Limb (tissue), 2 donors: ENCODE data around the gene CD72.
A peak's percentile ranks its signal among the peaks of the same experiment; 100 is the strongest.

Experiments used
- DNase-seq, 2 donors: peaks; one replicate each; pipeline ENCODE4 v3.0.0-alpha.2; 2016; ENCODE audit errors: extremely low spot score in 2 of 2

Gene CD72, protein sequence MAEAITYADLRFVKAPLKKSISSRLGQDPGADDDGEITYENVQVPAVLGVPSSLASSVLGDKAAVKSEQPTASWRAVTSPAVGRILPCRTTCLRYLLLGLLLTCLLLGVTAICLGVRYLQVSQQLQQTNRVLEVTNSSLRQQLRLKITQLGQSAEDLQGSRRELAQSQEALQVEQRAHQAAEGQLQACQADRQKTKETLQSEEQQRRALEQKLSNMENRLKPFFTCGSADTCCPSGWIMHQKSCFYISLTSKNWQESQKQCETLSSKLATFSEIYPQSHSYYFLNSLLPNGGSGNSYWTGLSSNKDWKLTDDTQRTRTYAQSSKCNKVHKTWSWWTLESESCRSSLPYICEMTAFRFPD

DNA sequence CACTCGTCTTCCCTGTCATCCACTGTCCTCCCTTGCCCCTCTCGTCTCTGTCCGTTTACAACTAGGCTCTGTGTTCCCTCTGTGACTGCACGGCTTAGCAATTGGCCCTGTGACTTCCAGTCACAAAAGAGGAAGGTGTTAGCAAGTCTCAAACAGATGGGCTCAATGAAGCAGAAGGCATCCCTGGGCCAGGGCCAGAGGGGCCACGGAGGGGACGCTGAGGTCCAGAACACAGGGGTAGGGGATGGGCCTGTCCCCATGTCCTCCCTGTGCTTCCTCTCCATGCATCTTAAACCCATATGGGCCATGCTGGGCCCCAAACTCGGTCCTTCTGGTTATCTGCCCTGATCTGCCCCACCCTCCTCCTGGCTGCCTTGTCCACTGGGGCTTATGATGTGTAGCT lies at the start of gene CD72:
TSS of gene CD72 (minus strand) at position 89 of the 403 bp plus-strand sequence. CDS start 110 bp downstream, outside the sequence.
- DNase-seq = no peak

DNA sequence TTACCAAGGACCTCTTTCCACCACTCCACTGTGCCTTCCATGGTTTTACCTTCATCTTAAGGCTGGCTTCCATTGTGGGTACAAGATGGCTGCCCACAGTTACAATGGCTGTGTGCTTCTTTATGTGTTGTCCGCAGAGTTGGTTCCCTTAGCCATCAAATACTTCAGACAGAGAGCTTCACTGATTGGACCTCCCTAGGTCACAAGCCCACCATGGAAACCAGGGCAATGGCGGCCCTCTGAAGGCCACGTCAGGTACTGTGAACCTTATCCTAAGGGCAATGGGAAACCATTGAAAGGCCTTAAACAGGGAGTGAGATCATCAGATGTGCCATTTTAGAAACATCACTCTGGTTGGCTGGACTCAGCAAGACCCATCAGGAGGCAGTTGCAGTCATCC lies 49.7 kb upstream of the CD72 start:
- DNase-seq = no peak

GRCh38 chr9:35666549-35666948 lies 48.3 kb upstream of the CD72 start:
- DNase-seq = no peak

DNA sequence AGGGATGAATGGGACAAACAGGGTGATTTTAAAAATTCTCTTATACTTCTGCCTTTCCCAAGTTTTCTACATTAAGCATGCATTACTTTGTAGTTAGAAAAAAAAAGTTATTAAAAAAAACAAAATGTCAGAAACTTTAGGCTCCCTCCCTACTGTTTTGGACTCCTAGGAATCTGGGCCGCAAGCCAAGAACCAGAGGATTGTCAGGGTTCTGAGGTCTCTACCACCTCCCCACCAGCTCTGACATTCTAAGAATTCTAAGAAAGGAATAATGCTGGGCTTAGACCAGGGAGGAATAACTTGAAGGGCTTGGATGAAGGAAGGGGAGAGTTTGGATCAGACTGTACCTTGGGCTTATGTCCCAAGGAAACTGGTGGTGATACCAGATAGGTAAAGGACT lies 47.8 kb upstream of the CD72 start:
- DNase-seq = no peak

DNA sequence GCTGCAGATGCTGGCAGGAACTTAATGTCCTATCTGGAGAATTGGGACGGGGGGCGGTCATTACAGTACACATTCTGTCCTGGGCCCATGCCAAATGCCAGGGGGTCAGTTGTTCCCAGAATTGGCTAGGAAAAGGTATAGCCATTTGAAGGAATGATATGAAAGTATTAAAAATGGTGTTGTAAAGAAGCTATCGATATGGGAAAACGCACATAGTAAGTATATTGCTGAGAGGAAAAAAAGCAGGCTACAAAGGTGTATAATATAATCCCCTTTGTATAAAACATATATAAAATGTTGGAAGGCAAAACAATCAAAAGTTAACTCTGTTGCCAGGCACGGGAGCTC lies 47.2 kb upstream of the CD72 start:
- no peak for DNase-seq

DNA sequence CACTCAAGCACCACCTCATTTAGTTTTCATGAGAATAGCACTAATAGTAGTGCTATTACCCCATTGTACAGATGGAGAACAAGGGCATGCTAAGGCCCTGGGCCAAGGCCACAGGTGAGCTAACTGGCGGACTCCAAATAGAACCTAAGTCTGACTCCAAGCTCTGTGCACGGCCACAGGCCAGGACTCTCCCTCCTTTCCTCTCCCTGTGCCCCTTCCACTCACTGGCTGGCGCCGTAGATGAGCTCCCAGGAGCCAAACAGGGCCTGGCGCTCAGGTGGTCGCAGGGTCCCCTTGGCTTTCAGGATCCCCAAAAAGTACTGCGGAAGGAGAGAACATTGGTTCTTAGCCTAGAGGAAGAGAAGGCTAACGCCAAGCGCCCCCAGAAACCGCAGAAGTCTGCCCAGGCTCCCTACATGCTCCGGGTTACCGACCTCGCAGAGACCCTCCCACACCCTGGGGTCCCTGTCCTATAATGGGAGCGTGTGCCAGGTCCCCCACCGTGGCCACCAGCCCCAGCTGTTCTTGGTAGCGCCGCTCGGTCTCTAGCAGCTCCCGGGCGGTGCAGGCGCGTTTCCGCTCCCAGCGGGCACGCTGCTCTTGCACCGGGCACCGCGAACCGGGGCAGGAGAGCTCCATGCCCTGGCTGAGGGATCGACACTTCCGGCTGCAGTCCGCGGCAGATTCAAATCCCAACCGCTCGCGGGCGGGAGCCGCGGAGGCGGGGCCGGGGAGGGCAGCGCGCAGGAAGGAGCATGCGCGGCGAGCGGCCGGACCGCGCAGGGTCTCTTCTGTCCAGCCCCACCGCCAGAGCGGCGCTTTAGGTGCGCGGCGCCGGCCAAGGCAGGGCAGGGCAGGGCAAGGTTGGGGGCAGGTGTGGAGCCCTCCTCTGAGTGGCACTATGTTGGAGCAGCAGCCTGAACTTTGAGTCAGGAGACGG lies 46.6 kb upstream of the CD72 start, which contains the start of gene ARHGEF39:
TSS of gene ARHGEF39 (minus strand) at position 665 of the 940 bp plus-strand sequence. CDS start at position 639, 26 bp downstream.
- DNase-seq = peak; percentile 79 to 89

- DNase-seq = no peak
These were observed 44.2 kb upstream of the CD72 start for GRCh38 chr9:35662437-35662836.

DNA sequence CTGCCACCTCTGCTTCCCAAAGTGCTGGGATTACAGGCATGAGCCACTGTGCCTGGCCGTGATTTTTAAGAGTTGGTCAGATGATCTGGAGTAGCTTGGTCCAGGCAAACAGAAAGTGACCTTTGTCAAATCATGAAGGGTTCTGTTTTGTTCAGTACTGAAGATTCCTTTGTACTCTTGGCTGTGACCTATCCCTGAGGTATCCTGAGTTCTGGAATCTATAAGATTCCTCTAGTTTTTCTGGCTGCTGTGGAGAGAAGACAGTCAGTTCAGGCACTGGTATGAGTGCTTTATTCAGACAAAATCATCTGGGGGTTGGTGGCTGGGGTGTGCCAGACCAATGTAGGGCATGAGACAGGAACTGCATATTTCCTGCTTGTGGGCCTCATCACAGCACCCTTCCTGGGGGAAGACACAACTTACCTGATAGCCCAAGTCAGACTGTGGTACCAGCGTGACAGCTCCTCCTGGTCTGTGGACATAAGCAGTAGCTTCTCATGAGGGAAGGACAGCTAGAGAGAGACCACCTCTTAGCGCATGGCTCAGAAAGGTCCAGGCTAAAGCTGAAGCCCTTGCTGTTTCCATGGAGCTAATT lies 43.6 kb upstream of the CD72 start:
- DNase-seq = no peak

GRCh38 chr9:35660966-35661415 lies 42.8 kb upstream of the CD72 start:
- DNase-seq = no peak

GRCh38 chr9:35659340-35659739 lies 41.1 kb upstream of the CD72 start:
- no peak for DNase-seq

DNA sequence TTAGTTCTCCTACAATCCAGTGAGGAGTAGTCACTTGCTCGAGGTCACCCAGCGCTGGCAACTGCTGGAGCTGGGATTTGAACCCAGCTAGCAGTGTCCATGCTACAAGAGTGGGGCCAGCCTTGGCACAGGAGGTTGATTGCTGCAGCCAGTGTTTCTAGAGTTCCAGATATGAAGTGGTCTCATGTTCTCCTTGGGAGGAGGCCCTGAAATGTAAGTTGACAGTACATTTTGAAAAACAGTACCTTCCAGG lies 40.7 kb upstream of the CD72 start:
- peak; percentile 47 to 57 for DNase-seq

DNA sequence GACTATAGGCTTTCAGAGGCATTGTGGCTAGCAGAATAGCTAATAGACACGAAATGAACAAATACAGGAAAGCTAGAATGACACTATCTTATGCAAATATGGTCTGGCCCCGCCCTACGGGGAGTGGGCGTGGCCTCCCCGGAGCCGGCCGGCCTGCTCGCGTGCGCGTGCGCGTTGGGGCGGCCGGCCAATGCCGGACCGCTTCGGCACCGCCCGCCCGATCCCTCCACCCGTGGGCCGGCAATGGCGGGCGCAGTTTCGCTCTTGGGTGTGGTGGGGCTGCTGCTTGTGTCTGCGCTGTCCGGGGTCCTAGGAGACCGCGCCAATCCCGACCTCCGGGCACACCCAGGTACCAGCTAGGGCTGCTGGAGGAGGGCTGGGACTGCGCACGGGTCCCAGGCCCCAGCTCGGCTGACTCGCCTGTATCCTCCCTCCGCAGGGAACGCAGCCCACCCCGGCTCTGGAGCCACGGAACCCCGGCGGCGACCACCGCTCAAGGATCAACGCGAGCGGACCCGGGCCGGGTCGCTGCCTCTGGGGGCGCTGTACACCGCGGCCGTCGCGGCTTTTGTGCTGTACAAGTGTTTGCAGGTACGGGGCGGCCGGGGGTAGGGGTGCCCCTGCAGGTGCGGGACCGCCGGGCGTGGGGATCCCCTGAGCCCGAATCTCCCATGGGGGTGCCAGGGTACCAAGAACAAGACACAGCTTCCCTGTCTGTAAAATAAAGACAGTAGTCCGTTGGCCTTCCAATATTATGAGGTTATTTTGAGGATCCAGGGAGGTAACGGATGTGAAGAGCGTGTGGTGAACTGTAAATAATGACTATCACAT lies 40.1 kb upstream of the CD72 start, which contains the start of gene CCDC107:
TSS of gene CCDC107 (plus strand) at position 156 of the 831 bp plus-strand sequence. CDS start at position 244, 88 bp downstream.
- DNase-seq = peak; percentile 88 to 94

- DNase-seq = peak; percentile 97 to 99
These were observed 39.4 kb upstream of the CD72 start, which contains the start of gene RMRP for GRCh38 chr9:35657546-35658136. Gene RMRP (minus strand): TSS chr9:35658019.

GRCh38 chr9:35656831-35657545 lies 38.8 kb upstream of the CD72 start:
- DNase-seq = peak in 1 of 2 donors; percentile 63

DNA sequence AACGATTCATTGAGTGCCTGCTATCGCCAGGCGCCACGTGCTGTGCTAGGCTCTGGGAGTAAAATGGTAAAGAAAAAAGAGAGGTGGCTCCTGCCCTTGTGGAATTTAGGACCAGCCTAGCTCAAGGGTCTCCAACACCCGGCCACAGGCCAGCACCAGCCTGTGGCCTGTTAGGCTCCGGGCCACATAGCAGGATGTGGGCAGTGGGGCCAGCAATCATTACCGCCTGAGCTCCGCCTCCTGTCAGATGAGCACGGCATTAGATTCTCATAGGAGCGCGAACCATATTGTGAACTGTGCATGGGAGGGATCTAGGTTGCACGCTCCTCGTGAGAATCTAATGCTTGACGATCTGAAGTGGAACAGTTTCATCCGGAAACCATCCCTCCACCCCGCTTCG lies 38.1 kb upstream of the CD72 start:
- no peak for DNase-seq

- no peak for DNase-seq
These were observed 35.4 kb upstream of the CD72 start for GRCh38 chr9:35653611-35654010.

- no peak for DNase-seq
These were observed 34.6 kb upstream of the CD72 start for GRCh38 chr9:35652829-35653209.

DNA sequence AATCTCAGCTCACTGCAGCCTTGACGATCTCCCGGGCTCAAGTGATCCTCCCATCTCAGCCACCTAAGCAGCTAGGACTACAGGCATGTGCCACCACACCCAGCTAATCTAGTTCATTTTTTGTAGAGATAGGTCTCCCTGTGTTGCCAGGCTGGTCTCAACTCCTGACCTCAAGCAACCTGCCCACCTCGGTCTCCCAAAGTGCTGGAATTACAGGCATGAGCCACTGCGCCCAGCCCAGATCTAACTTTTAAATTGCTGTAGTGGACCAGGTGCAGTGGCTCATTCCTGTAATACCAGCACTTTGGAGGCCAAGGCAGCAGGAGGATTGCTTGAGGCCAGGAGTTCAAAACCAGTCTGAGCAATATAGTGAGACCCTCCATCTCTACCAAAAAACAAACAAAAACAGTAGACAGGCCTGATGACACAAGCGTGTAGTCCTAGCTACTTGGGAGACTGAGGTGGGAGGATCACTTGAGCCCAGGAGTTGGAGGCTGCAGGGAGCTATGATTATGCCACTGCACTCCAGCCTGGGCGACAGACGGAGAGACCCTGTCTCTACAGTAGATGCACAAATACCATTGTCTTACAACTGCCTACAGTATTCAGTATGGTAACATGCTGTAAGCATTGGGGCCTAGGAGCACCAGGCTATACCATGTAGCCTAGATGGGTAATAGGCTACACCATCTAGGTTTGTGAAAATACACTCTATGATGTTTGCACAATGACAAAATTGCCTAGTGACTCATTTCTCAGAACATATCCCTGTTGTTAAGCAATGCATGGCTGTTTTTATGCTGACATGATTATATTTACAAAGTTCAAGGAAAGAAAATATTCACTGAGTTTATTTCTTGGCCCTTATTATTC lies 34.0 kb upstream of the CD72 start:
- no peak for DNase-seq
